OCI-LY3 (cell line): Measurements from ENCODE around the gene MYL12A.
"Not testable (repeated sequence)": the region's sequence is repeated elsewhere in the genome, so short reads cannot be mapped to it uniquely, and the experiment has no call there.

Source experiments
- H2AFZ ChIP-seq: fragments of 200-600, 300-600 bp; shearing (Covaris generic); 2 replicates; pipeline ENCODE4 v1.6.0; 2014; ENCODE audit warnings: antibody characterized with exemption, low read depth, low read length
- H3K27ac ChIP-seq: fragments of 200-600, 300-600 bp; sonication (generic); 2 replicates; pipeline ENCODE4 v1.5.1; 2014; ENCODE audit warnings: mild to moderate bottlenecking, low read length, moderate library complexity, mixed read lengths
- H3K27me3 ChIP-seq: fragments of 200-600, 300-600 bp; sonication (generic); 2 replicates; pipeline ENCODE4 v1.6.1; 2014; ENCODE audit warnings: low read depth, low read length, mixed read lengths
- H3K36me3 ChIP-seq: fragments of 200-600, 300-600 bp; sonication (generic); replicated peaks from 2 replicates; pipeline ENCODE3; 2014; ENCODE audit warnings: low read depth, low read length, mixed read lengths
- H3K4me1 ChIP-seq: fragments of 300-600, 200-600 bp; sonication (generic); 2 replicates; pipeline ENCODE4 v1.6.1; 2014; ENCODE audit warnings: low read length, mixed read lengths
- H3K4me2 ChIP-seq: fragments of 200-600, 300-600 bp; sonication (generic); 2 replicates; pipeline ENCODE4 v1.6.1; 2014; ENCODE audit warnings: low read length, mixed read lengths
- H3K4me3 ChIP-seq: fragments of 300-600, 200-600 bp; sonication (generic); 2 replicates; pipeline ENCODE4 v1.5.1; 2014; ENCODE audit warnings: antibody characterized with exemption, mild to moderate bottlenecking, low read length, moderate library complexity
- H3K79me2 ChIP-seq: fragments of 300-600, 200-600 bp; shearing (Covaris generic); 2 replicates; pipeline ENCODE4 v1.6.1; 2014; ENCODE audit warnings: mild to moderate bottlenecking, low read length, mixed read lengths
- H3K9ac ChIP-seq: fragments of 300-600, 200-600 bp; shearing (Covaris generic); 2 replicates; pipeline ENCODE4 v1.6.0; 2014; ENCODE audit warnings: mild to moderate bottlenecking, low read length, moderate library complexity
- H3K9me3 ChIP-seq: fragments of 200-600, 300-600 bp; shearing (Covaris generic); 2 replicates; pipeline ENCODE4 v1.6.1; 2014; ENCODE audit warnings: low read length, mixed read lengths; ENCODE audit not compliant: insufficient read depth
- H4K20me1 ChIP-seq: fragments of 200-600, 300-600 bp; sonication (generic); 2 replicates; pipeline ENCODE4 v1.6.1; 2016; ENCODE audit warnings: low read length, mixed read lengths; ENCODE audit not compliant: insufficient read depth
- EZH2phosphoT487 ChIP-seq: fragments of 200-600 bp; shearing (Covaris generic); IDR thresholded peaks from 2 replicates; pipeline ENCODE4 v1.6.1; 2018; ENCODE audit warnings: antibody characterized with exemption, mixed run types, low read depth
- TF ChIP-seq, protein P1 (sequence below): fragments of 200-600, 300-600 bp; sonication (generic); IDR thresholded peaks from 2 replicates; pipeline ENCODE4 v1.5.1; 2014; ENCODE audit warnings: antibody characterized with exemption, low read length, low read depth

Gene MYL12A

DNA sequence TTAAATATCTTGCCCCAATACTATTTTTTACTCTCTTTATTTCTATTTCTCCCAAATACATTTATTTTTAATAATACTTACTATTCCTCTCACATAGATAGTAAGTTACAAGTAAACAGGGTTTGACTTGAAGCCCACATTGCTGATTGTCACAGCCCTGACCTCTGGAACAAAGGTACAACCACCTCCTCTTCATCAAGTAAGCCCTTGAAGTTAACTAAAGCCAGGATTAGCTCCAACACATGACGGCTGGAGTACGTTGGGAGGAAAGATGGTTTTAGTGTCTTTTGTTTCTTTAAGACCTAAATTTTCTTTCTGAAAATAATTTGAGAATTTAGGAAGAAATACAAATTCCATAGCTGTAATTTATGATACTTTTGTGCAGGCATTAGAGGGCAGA, 28.8 kb upstream of the MYL12A start:
- no peaks in the 10 kb centered on the region for H4K20me1 ChIP-seq
- H3K9me3 ChIP-seq: no peaks in the 10 kb centered on the region
- TF ChIP-seq, protein P1, sequence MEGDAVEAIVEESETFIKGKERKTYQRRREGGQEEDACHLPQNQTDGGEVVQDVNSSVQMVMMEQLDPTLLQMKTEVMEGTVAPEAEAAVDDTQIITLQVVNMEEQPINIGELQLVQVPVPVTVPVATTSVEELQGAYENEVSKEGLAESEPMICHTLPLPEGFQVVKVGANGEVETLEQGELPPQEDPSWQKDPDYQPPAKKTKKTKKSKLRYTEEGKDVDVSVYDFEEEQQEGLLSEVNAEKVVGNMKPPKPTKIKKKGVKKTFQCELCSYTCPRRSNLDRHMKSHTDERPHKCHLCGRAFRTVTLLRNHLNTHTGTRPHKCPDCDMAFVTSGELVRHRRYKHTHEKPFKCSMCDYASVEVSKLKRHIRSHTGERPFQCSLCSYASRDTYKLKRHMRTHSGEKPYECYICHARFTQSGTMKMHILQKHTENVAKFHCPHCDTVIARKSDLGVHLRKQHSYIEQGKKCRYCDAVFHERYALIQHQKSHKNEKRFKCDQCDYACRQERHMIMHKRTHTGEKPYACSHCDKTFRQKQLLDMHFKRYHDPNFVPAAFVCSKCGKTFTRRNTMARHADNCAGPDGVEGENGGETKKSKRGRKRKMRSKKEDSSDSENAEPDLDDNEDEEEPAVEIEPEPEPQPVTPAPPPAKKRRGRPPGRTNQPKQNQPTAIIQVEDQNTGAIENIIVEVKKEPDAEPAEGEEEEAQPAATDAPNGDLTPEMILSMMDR: no peak
- no peak for TF ChIP-seq EZH2phosphoT487
- H3K79me2 ChIP-seq: no peaks in the 10 kb centered on the region
- no peak overlapping the region for H2AFZ ChIP-seq
- H3K9ac ChIP-seq: no peak overlapping the region
- H3K27ac ChIP-seq: no peak overlapping the region
- H3K4me1 ChIP-seq: no peaks in the 10 kb centered on the region
- H3K27me3 ChIP-seq: 0 out of 2 replicates have a peak, but pooled peaks cover 3% of the 10 kb centered on the region
- H3K4me2 ChIP-seq: no peak overlapping the region
- no peak overlapping the region for H3K4me3 ChIP-seq
- no peaks in the 10 kb centered on the region for H3K36me3 ChIP-seq

GRCh38 chr18:3219241-3219630, 28.4 kb upstream of the MYL12A start:
- H3K27me3 ChIP-seq: 0 out of 2 replicates have a peak, but pooled peaks cover 3% of the 10 kb centered on the region
- no peak overlapping the region for H3K27ac ChIP-seq
- no peaks in the 10 kb centered on the region for H4K20me1 ChIP-seq
- no peaks in the 10 kb centered on the region for H3K36me3 ChIP-seq
- no peak overlapping the region for H2AFZ ChIP-seq
- no peak overlapping the region for H3K4me2 ChIP-seq
- no peaks in the 10 kb centered on the region for H3K4me1 ChIP-seq
- no peaks in the 10 kb centered on the region for H3K9me3 ChIP-seq
- no peak overlapping the region for H3K9ac ChIP-seq
- H3K79me2 ChIP-seq: no peaks in the 10 kb centered on the region
- TF ChIP-seq, protein P1: no peak
- TF ChIP-seq EZH2phosphoT487: no peak
- H3K4me3 ChIP-seq: no peak overlapping the region

- Histone ChIP-seq H4K20me1 (no peaks in the 10 kb centered on the region), H3K4me3 (no peak within 1 kb of the TSS), H3K4me2 (no peak within 1 kb of the TSS), H3K9ac (no peak within 1 kb of the TSS), H3K9me3 (no peaks in the 10 kb centered on the region), H3K79me2 (no peaks in the 10 kb centered on the region), H2AFZ (no peak within 1 kb of the TSS), H3K4me1 (no peaks in the 10 kb centered on the region), H3K27ac (no peak within 1 kb of the TSS), H3K27me3 (0 out of 2 replicates have a peak, but pooled peaks cover 3% of the 10 kb centered on the region), H3K36me3 (no peaks in the 10 kb centered on the region)
- TF ChIP-seq, protein P1: no peak
- no peak for TF ChIP-seq EZH2phosphoT487
Observed at GRCh38 chr18:3219631-3220335, 27.8 kb upstream of the MYL12A start, which contains the start of gene MYOM1. Gene MYOM1, minus strand, starts transcription at chr18:3219968. Its CDS starts 4,745 bp downstream, at chr18:3215223.

DNA sequence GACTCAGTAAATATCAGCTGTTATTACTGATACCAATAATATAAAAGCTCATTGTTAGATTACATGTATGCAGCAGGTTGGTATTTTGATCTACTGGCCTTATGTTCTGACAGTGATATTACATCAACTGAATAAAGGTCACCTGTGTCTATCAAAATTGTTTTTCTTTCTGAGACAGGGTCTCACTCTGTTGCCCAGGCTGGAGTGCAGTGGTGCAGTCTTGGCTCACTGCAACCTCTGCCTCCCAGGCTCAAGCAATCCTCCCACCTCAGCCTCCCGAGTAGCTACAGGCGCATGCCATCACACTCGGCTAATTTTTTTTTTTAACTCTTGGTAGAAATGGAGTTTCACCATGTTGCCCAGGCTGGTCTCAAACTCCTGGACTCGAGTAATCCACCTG, 26.7 kb upstream of the MYL12A start:
- not testable (repeated sequence) for H3K27me3 ChIP-seq, H4K20me1 ChIP-seq, H3K4me3 ChIP-seq, H2AFZ ChIP-seq, H3K9ac ChIP-seq, H3K4me1 ChIP-seq, H3K9me3 ChIP-seq, H3K79me2 ChIP-seq, H3K4me2 ChIP-seq, H3K36me3 ChIP-seq, H3K27ac ChIP-seq
